ENCODE measurements around the gene GPR39.

Gene GPR39

DNA sequence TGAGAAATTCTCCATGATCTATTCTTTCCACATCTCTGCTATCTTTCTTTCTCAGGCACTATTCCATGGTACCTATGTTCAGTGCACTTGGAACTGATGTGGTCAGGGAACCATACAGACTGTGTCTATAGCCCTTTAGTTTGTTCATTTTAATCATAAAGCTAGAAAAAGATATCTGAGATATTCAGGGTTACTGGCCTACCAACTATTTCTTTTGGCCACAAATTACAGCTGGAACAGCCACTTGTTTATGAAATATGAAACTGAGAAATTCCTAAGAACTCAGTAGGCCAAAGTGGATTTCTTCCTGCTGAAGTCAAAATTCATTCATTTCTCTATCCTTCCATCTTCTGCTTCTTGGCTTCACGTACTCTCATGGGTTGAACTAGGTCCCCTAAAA lies 276.2 kb downstream of the GPR39 start:
- no peak for ATAC-seq

More for the DNA sequence above, 276.2 kb downstream of the GPR39 start:
- TF ChIP-seq TCF4 (CRISPR knock-in tag; IDR thresholded peaks at IDR 0.05; ENCODE audit: borderline replicate concordance) (no peak), ZNF565 (CRISPR knock-in tag; conservative IDR thresholded peaks at IDR 0.05; ENCODE audit: low read depth) (no peak), ZFP30 (CRISPR knock-in tag; IDR thresholded peaks at IDR 0.05) (no peak)
